ENCODE results near the gene ARMH3.
"Not testable (repeated sequence)": the region's sequence is repeated elsewhere in the genome, so short reads cannot be mapped to it uniquely, and the experiment has no call there.

The ARMH3 gene, protein sequence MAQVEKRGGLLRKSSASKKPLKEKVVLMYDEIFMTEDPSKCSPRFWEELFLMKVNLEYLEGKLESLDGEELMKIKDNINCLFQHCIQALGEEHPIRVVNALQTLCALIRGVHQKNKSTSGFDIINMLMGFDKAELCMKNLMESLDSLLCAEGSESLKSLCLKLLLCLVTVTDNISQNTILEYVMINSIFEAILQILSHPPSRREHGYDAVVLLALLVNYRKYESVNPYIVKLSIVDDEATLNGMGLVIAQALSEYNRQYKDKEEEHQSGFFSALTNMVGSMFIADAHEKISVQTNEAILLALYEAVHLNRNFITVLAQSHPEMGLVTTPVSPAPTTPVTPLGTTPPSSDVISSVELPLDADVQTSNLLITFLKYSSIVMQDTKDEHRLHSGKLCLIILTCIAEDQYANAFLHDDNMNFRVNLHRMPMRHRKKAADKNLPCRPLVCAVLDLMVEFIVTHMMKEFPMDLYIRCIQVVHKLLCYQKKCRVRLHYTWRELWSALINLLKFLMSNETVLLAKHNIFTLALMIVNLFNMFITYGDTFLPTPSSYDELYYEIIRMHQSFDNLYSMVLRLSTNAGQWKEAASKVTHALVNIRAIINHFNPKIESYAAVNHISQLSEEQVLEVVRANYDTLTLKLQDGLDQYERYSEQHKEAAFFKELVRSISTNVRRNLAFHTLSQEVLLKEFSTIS

DNA sequence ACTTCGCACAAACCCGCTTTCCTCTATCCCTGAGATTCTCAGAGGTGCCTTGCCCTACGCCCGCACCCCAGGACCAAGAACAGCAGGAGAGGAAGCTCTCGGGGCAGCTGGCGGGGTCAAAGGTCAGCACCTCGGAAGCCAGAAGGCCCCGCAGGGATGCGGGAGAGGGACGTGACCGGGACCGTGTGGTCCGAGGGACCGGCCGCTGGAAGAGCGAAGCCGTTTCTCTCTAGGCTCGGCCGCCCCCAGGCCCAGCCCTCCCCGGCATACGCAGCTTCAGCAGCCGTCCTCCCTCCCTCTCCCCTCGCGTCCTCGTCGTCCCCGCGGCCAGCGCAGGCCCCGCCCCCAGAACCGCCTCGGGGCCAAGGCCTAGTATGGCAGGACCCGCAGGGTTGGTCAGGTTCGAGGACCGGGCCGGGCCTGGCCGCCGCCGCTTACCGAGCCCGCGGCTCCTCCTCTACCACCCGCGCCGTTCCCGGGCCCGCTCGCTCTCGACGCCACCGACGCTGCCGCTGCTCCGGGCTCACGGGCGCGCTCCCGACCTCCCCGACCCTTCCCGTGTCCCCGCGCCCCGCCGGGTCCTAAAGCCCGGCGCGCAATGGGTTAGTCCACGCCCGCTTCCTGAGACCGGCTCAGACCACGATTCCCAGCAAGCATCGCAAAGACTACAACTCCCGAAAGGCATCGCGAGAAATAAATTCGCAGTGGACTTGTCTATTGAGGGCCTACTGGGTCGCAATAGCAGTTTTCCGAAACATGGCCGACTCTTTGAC is at the start of gene ARMH3:
Gene ARMH3 (minus strand): TSS at position 527 of the 773 bp plus-strand sequence. CDS start 16,059 bp downstream, outside the sequence.
- DNase-seq (ENCODE audit: low spot score) = peak; percentile 95

DNA sequence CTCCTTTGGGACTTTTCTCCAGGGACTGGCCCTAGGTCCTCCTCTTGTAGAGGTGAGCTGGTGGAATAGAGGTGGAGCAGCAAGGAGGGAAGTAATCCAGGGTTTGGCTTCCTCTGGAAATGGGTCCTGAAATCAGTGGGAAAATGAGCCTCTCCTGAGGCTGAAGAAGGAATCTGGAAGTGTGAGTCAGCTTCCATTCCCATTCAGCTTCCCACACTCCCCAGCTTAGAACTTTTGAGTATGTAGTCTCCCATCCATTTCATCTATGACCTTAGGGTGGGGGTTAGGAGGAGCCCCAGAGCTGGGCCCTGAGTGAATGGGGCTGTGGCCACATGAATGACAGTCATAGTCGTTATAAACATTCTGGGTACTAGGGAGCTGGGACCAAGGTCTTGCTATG is 46.4 kb upstream of the ARMH3 start:
- DNase-seq (ENCODE audit: low spot score) = no peak

DNA sequence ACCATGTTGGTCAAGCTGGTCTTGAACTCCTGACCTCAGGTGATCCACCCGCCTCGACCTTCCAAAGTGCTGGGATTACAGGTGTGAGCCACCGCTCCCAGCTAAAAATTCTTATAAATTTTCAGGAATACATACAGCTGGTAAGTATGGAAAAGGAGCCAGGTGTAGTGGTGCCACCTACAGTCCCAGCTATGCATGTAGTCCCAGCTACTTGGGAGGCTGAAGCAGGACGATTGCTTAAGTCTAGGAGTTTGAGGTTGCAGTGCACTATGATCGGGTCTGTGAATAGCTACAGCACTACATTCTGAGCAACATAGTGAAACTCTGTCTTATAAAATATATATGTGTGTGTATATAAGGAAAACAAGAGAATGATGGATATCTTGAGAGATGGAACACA is 45.2 kb upstream of the ARMH3 start:
- DNase-seq (ENCODE audit: low spot score) = no peak

DNA sequence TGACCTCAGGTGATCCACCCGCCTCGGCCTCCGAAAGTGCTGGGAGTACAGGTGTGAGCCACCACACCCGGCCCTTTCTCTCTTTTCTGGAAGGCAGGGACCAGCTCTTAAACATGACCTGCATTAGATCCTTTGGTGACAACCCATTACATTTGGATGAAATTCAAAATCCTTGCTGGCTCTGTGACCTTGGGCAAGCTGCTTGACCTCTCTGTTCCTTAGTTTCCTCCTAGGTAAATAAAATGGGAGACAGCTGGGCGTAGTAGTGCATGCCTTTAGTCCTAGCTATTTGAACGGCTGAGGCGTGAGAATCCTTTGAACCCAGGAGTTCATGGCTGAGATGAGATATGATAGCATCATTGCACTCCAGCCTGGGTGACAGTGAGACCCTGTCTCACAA is 40.5 kb upstream of the ARMH3 start:
- DNase-seq (ENCODE audit: low spot score) = no peak

DNA sequence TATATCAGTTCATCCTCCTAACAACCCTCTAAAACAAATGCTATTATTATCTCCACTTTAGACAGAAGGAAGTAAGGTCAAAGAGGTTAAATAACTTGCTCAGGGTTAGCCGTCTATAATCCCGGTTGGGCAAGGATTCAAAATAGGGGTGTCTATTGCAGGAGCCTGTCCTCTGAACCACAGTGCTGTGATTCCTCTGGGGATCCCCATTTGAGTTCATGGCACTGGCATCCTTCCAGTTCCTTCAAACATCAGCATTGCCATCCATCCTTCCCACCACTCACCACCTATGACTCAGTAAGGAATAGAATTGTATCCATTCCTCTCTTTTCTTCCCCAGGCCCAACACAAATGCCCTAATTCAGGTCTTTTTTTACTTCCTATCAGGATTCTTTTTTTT is 34.8 kb upstream of the ARMH3 start:
- DNase-seq (ENCODE audit: low spot score) = no peak

DNA sequence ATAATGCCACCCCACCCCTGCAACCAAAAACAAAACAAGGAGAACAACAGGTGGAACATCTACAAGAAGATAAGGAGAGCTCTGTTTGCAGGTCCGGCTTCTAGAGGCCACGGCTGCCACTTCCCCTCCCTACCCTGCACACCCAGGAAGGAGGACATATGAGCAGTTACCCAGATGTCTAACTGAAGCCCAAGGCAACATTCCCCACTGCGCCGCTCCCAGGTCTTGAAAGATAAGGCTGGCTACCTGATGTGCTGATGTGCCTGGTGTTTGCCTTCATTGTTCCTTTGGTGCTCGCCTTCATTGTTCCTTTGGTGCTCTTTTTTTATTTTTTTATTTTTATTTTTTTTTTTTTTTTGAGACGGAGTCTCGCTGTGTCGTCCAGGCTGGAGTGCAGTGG is 30.2 kb upstream of the ARMH3 start:
- DNase-seq (ENCODE audit: low spot score) = no peak

DNA sequence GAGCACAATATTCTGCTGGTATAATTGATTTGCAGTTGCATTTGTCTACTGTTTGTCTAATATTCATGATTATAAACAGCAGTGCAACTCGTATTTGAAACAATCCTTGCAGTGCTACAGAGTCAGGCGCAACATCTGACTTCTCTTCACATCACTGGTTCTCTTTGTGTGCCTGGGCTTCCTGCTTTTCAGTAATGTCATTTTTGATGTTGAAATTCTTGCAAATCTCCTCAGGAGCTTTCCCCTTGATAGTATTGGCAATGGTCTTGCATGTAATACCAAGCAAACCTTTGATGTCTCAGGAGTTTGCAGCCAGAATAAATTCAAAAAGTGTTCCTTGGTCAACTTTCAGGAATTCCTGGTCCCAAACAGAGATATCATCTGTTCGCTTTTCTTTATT is 29.4 kb upstream of the ARMH3 start:
- DNase-seq (ENCODE audit: low spot score) = no peak

DNA sequence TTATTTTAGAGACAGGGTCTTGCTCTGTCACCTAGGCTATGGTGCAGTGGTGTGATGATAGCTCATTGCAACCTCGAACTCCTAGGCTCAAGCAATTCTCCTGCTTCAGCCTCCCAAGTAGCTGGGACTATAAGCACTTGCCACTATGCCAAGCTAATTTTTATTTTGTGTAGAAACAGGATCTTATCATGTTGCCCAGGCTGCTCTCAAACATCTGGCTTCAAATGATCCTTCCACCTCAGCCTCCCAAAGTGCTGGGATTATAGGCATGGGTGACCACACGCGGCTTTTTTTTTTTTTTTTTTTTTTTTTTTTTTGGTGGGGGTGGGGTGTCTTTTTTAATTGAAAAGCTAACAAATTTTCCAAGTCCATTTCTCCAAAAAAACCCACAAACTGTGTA is 27.6 kb upstream of the ARMH3 start:
- peak; percentile 51 for DNase-seq (ENCODE audit: low spot score)

DNA sequence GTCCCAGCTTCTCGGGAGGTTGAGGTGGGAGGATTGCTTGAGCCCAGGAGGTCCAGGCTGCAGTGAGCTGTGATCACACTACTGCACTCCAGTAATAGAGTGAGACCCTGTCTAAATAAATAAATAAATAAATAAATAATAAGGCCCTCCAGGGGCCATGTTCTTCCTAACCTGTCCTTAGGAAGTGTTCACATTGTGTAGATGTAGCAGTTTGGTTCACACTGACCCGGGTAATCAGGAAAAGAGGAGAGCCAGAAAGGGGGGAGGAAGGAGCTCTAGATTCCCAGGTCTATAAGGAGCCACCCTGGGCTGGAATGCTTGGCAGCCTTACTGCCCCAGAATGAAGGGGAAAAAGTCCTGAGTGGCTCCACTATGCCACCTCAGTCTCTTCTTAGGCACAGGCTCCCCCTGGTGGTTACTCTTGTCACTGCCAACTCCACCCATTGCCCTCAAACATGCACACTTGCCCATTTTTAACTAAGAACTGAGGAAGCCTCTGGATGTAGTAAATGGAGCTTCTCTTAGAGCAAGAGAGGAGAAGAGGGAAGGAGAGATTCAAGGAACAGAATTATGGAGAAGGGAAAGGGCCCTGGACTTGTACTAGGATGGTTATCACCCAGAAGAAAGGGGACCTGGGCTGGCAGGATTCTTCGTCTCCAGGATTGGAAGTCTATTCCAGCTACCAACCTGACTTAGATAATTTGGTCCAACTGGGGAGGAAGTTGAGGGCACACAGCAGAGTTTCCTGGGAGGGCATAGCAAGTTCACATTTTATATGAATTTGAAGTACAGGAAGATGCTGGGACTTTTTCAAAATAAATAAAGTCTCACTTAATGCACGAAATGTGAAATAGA is 16.9 kb upstream of the ARMH3 start:
- DNase-seq (ENCODE audit: low spot score) = peak; percentile 88

DNA sequence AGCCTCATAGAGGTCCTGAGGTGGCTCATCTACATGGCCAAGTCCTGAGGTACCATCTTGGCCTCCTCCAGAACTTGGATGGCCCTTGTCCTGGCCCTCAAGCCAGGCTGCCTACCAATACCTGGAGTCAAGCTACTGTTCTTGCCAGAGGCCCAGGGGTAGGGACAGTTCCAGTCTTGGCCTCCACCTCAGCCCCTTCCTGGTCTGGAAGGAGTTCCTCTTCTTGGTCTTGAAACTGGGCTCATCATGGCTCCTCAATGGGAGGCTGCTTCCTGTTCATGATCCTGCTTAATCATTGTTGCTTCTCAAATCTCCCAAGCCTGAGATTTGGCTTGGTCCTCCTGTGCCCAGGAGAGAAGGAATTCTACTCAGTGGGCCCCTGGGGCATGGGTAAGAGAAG is 13.1 kb upstream of the ARMH3 start:
- no peak for DNase-seq (ENCODE audit: low spot score)

DNA sequence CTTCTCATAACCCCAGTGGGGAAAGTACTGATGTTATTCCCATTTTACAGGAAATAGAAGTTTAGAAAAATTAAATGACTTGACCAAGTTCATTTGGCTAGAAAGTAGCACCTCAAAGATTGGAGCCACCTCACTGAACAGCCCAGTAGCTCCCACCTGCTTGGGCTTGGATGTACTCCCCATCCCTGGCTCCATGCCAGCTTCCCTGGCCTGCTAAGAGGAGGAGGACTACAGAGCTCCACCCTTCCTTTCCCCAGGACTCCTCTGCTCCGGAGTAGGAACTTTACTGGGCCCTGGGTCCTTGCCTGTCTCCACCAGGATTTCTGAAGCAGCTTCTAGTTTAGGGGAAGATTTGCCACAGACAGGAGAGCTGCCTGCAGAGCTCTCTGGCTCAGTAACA is 12.2 kb upstream of the ARMH3 start:
- no peak for DNase-seq (ENCODE audit: low spot score)

DNA sequence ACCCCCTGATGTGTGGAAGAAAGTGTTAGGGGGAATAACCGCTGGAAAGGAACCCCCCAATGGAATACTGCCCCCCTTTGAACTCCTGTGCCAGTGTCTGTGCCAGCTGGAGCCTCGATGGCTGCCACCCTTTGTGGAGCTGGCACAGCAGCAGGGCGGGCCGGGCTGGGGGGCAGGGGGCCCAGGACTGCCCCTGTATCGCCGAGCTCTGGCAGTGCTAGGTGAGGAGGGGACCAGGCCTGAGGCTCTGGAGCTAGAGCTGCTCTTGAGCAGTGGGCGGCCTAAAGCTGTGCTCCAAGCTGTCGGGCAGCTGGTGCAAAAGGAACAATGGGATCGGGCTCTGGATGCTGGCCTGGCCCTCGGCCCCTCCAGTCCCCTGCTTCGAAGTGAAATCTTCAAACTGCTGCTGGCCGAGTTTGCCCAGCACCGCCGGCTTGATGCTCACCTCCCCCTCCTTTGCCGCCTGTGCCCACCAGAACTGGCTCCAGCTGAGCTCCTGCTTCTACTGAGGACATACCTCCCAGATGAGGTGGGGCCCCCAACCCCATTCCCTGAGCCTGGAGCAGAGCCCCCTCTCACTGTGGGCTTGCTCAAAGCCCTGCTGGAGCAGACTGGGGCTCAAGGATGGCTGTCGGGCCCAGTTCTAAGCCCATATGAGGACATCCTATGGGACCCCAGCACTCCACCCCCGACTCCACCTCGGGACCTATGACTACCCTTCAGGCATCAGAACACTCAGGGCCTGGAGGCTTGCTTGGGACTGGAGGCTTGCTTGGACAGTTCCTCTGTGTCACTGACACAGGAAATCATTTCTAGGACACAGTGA is 11.3 kb upstream of the ARMH3 start:
- DNase-seq (ENCODE audit: low spot score) = no peak

DNA sequence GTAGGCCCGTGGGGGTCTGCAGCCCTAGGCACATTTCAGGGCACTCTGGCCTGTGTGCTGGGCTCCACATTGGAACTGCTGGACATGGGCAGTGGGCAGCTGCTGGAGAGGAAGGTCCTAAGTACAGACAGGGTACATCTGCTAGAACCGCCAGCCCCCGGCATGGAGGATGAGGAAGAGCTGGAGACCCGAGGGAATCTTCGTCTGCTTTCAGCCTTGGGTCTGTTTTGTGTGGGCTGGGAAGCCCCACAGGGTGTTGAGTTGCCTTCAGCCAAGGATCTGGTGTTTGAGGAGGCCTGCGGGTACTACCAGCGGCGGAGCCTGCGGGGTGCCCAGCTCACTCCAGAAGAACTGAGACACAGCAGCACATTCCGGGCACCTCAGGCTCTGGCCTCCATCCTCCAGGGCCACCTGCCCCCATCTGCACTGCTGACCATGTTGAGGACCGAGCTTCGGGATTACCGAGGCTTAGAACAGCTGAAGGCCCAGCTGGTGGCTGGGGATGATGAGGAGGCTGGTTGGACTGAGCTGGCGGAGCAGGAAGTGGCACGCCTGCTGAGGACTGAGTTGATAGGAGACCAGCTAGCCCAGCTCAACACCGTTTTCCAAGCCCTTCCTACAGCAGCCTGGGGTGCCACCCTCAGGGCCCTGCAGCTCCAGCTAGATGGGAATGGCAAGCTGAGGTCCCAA is 10.6 kb upstream of the ARMH3 start:
- no peak for DNase-seq (ENCODE audit: low spot score)

DNA sequence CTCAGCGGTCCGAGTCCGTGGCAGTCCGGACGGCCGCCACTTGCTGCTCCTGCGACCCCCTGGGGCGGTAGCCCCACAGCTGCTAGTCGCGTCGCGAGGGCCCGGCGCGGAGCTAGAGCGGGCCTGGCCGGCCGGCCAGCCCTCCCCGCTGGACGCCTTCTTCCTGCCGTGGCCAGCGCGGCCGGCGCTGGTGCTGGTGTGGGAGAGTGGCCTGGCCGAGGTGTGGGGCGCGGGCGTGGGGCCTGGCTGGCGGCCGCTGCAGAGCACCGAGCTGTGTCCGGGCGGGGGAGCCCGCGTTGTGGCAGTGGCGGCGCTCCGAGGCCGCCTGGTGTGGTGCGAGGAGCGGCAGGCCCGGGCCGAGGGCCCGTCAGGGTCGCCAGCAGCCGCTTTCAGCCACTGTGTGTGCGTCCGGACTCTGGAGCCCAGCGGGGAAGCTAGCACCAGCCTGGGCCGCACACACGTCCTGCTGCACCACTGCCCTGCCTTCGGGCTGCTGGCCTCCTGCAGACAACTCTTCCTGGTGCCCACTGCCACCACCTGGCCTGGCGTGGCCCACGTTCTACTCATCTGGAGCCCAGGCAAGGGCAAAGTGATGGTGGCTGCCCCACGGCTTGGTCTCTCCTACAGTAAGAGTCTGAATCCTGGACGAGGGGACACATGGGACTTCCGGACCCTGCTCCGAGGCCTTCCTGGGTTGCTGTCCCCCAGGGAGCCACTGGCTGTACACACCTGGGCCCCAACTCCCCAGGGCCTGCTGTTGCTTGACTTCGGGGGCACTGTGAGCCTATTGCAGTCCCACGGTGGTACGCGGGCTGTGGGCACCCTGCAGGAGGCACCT is 9.8 kb upstream of the ARMH3 start:
- DNase-seq (ENCODE audit: low spot score) = peak; percentile 29

DNA sequence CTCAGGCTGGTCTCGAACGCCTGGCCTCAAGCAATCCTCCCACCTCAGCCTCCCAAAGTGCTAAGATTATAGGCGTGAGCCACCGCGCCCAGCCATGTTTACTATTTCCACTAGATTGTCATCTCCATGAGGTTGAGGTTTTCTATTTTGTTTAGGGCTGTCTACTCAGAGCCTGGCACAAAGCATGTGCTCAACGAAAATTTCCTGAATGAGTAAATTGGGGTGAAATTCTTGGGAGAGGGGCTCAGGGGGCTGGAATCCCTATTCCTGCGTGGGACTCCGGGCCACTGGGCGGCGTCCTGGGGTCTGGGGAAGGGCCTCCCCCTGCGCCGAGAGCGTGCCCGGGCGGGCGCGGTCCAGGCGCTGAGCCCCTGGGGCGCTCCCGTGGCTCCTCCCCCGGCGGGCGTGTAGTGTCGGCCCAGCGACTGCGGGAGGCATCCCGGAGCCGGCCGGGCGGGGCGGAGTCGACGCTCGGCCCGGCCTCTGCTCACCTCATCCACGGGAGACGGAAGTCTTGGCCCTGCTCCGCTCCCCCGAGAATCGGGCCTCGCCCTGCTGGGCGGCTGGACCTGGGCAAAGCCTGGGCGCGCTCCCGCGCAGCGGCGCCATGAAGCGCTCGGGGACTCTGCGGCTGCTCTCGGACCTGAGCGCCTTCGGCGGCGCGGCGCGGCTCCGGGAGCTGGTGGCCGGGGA is 9.0 kb upstream of the ARMH3 start, which contains the start of gene HPS6:
Gene HPS6 (plus strand): TSS at position 482 of the 693 bp plus-strand sequence. CDS start 126 bp downstream, at position 608.
- peak; percentile 91 for DNase-seq (ENCODE audit: low spot score)

DNA sequence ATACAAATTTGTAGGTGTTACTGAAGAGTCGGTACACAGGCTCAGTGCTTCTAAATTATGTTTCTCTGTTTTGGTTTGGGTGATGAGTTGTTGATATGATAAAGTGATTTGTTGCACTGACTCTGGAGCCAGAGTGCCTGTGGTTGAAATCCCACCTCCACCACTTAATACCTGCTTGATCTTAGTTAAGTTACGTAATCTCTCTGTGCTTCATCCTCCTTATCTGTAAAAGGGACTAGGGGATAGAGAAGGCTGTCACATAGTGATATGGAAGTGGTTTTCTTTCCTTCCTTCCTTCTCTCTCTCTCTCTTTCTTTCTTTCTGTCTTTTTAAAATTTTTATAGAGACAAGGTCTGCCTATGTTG is 8.5 kb upstream of the ARMH3 start:
- no peak for DNase-seq (ENCODE audit: low spot score)

DNA sequence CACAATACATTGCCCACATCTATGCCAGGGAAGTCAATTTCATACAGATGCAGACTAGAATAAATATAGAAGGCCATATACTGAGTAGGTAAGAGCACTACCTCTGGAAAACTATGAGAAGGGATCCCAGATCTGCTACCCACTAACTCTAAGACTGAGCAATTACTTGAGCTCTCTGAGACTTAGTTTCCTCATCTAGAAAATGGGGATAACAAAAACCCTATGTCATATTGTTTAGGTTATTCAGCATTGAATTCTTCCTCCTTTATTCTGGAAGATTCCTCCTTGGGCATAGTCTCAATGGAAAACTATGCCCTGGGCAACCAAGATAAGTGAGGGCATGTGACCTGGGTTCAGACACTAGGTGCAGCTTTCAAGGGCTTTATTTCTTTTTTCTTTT is 4.0 kb upstream of the ARMH3 start:
- no peak for DNase-seq (ENCODE audit: low spot score)

DNA sequence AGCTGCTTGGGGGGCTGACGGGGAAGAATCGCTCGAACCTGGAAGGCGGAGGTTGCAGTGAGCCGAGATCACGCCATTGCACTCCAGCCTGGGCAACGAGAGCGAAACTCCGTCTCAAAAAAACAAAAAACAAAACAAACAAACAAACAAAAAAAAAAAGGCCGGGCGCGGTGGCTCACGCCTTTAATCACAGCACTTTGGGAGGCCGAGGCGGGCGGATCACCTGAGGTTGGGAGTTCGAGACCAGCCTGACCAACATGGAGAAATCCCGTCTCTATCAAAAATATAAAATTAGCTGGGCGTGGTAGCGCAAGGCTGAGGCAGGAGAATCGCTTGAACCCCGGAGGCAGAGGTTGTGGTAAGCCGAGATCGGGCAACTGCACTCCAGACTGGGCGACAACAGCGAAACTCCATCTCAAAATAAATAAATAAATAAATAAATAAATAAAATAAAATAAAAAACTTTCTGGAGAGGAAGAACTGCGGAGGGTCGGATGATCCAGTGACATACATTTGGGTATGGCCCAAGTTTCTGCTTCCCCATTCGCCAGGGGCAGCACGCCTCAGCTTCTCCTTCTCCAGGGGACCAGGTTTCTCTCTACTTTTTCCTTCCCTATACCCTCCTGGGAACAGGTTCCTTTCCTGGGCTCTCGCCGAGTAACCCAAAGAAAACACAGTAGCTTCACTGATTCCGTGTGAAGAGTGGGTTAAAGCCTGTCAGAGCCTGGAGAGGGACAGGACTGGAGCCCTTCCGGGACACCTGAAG is 909 bp downstream of the ARMH3 start:
- DNase-seq (ENCODE audit: low spot score) = not testable (repeated sequence)
